ENCODE data around the gene NUP93.
"Not testable (repeated sequence)": the region's sequence is repeated elsewhere in the genome, so short reads cannot be mapped to it uniquely, and the experiment has no call there.

NUP93 gene

GRCh38 chr16:56710181-56710737, 19.7 kb upstream of the NUP93 start:
- H3K4me1 ChIP-seq (ENCODE audit: control insufficient read depth, insufficient read depth, low read length, unreplicated experiment), result no peaks in the 10 kb centered on the region
- no peaks in the 10 kb centered on the region for H3K36me3 ChIP-seq (ENCODE audit: insufficient read depth, low read length)
- H3K4me3 ChIP-seq (ENCODE audit: low read depth, low read length), result no peak overlapping the region
- no peaks in the 10 kb centered on the region for H3K79me2 ChIP-seq (ENCODE audit: control insufficient read depth, insufficient read depth, low read length, unreplicated experiment)
- no peak overlapping the region for H2AFZ ChIP-seq (ENCODE audit: low read length, unreplicated experiment)
- no peaks in the 10 kb centered on the region for H3K27me3 ChIP-seq (ENCODE audit: insufficient read depth, low read length)
- H3K27ac ChIP-seq (ENCODE audit: low read depth, low read length), result no peak overlapping the region

GRCh38 chr16:56711862-56712261, 18.1 kb upstream of the NUP93 start:
- H3K27me3 ChIP-seq (ENCODE audit: insufficient read depth, low read length), result no peaks in the 10 kb centered on the region
- H3K79me2 ChIP-seq (ENCODE audit: control insufficient read depth, insufficient read depth, low read length, unreplicated experiment), result no peaks in the 10 kb centered on the region

GRCh38 chr16:56713794-56714193, 16.1 kb upstream of the NUP93 start:
- Histone ChIP-seq H3K4me3 (ENCODE audit: low read depth, low read length) (no peak overlapping the region), H3K36me3 (ENCODE audit: insufficient read depth, low read length) (no peaks in the 10 kb centered on the region), H2AFZ (ENCODE audit: low read length, unreplicated experiment) (no peak overlapping the region), H3K27ac (ENCODE audit: low read depth, low read length) (no peak overlapping the region), H3K4me1 (ENCODE audit: control insufficient read depth, insufficient read depth, low read length, unreplicated experiment) (no peaks in the 10 kb centered on the region), H3K79me2 (ENCODE audit: control insufficient read depth, insufficient read depth, low read length, unreplicated experiment) (no peaks in the 10 kb centered on the region), H3K27me3 (ENCODE audit: insufficient read depth, low read length) (no peaks in the 10 kb centered on the region)

More at GRCh38 chr16:56711862-56712261, 18.1 kb upstream of the NUP93 start:
- Histone ChIP-seq H3K36me3 (ENCODE audit: insufficient read depth, low read length) (no peaks in the 10 kb centered on the region), H3K4me3 (ENCODE audit: low read depth, low read length) (no peak overlapping the region), H2AFZ (ENCODE audit: low read length, unreplicated experiment) (no peak overlapping the region), H3K27ac (ENCODE audit: low read depth, low read length) (no peak overlapping the region), H3K4me1 (ENCODE audit: control insufficient read depth, insufficient read depth, low read length, unreplicated experiment) (no peaks in the 10 kb centered on the region)

GRCh38 chr16:56715126-56715525, 14.8 kb upstream of the NUP93 start:
- Histone ChIP-seq H3K4me3 (ENCODE audit: low read depth, low read length) (no peak overlapping the region), H3K4me1 (ENCODE audit: control insufficient read depth, insufficient read depth, low read length, unreplicated experiment) (no peaks in the 10 kb centered on the region), H3K27me3 (ENCODE audit: insufficient read depth, low read length) (no peaks in the 10 kb centered on the region), H3K27ac (ENCODE audit: low read depth, low read length) (no peak overlapping the region), H3K79me2 (ENCODE audit: control insufficient read depth, insufficient read depth, low read length, unreplicated experiment) (no peaks in the 10 kb centered on the region), H2AFZ (ENCODE audit: low read length, unreplicated experiment) (no peak overlapping the region), H3K36me3 (ENCODE audit: insufficient read depth, low read length) (no peaks in the 10 kb centered on the region)

GRCh38 chr16:56716761-56717160, 13.2 kb upstream of the NUP93 start:
- H3K36me3 ChIP-seq (ENCODE audit: insufficient read depth, low read length), result no peaks in the 10 kb centered on the region
- H2AFZ ChIP-seq (ENCODE audit: low read length, unreplicated experiment), result no peak overlapping the region
- no peak overlapping the region for H3K4me3 ChIP-seq (ENCODE audit: low read depth, low read length)
- H3K27me3 ChIP-seq (ENCODE audit: insufficient read depth, low read length), result no peaks in the 10 kb centered on the region
- no peaks in the 10 kb centered on the region for H3K4me1 ChIP-seq (ENCODE audit: control insufficient read depth, insufficient read depth, low read length, unreplicated experiment)
- no peak overlapping the region for H3K27ac ChIP-seq (ENCODE audit: low read depth, low read length)
- H3K79me2 ChIP-seq (ENCODE audit: control insufficient read depth, insufficient read depth, low read length, unreplicated experiment), result no peaks in the 10 kb centered on the region

GRCh38 chr16:56717532-56717931, 12.4 kb upstream of the NUP93 start:
- H3K79me2 ChIP-seq (ENCODE audit: control insufficient read depth, insufficient read depth, low read length, unreplicated experiment); H3K27me3 ChIP-seq (ENCODE audit: insufficient read depth, low read length); H3K36me3 ChIP-seq (ENCODE audit: insufficient read depth, low read length); H3K4me3 ChIP-seq (ENCODE audit: low read depth, low read length); H3K4me1 ChIP-seq (ENCODE audit: control insufficient read depth, insufficient read depth, low read length, unreplicated experiment); H2AFZ ChIP-seq (ENCODE audit: low read length, unreplicated experiment); H3K27ac ChIP-seq (ENCODE audit: low read depth, low read length): not testable (repeated sequence)

- Histone ChIP-seq H3K27ac (ENCODE audit: low read depth, low read length) (no peak overlapping the region), H3K79me2 (ENCODE audit: control insufficient read depth, insufficient read depth, low read length, unreplicated experiment) (peaks cover 6% of the 10 kb centered on the region)
Observed at GRCh38 chr16:56722200-56722842, 7.6 kb upstream of the NUP93 start.

GRCh38 chr16:56724191-56724590, 5.7 kb upstream of the NUP93 start:
- H3K4me3 ChIP-seq (ENCODE audit: low read depth, low read length), result no peak overlapping the region
- H3K36me3 ChIP-seq (ENCODE audit: insufficient read depth, low read length), result no peaks in the 10 kb centered on the region
- no peak overlapping the region for H3K27ac ChIP-seq (ENCODE audit: low read depth, low read length)
- H3K4me1 ChIP-seq (ENCODE audit: control insufficient read depth, insufficient read depth, low read length, unreplicated experiment), result peaks cover 4% of the 10 kb centered on the region
- H3K27me3 ChIP-seq (ENCODE audit: insufficient read depth, low read length), result no peaks in the 10 kb centered on the region
- H2AFZ ChIP-seq (ENCODE audit: low read length, unreplicated experiment), result no peak overlapping the region
- H3K79me2 ChIP-seq (ENCODE audit: control insufficient read depth, insufficient read depth, low read length, unreplicated experiment), result peaks cover 10% of the 10 kb centered on the region

More at GRCh38 chr16:56722200-56722842, 7.6 kb upstream of the NUP93 start:
- H2AFZ ChIP-seq (ENCODE audit: low read length, unreplicated experiment), result no peak overlapping the region
- H3K4me3 ChIP-seq (ENCODE audit: low read depth, low read length), result no peak overlapping the region
- no peaks in the 10 kb centered on the region for H3K36me3 ChIP-seq (ENCODE audit: insufficient read depth, low read length)
- no peaks in the 10 kb centered on the region for H3K4me1 ChIP-seq (ENCODE audit: control insufficient read depth, insufficient read depth, low read length, unreplicated experiment)
- H3K27me3 ChIP-seq (ENCODE audit: insufficient read depth, low read length), result no peaks in the 10 kb centered on the region

- Histone ChIP-seq H3K27ac (ENCODE audit: low read depth, low read length) (no peak overlapping the region), H3K36me3 (ENCODE audit: insufficient read depth, low read length) (no peaks in the 10 kb centered on the region), H3K79me2 (ENCODE audit: control insufficient read depth, insufficient read depth, low read length, unreplicated experiment) (peaks cover 23% of the 10 kb centered on the region), H3K27me3 (ENCODE audit: insufficient read depth, low read length) (no peaks in the 10 kb centered on the region), H3K4me3 (ENCODE audit: low read depth, low read length) (no peak overlapping the region), H2AFZ (ENCODE audit: low read length, unreplicated experiment) (no peak overlapping the region), H3K4me1 (ENCODE audit: control insufficient read depth, insufficient read depth, low read length, unreplicated experiment) (peaks cover 4% of the 10 kb centered on the region)
Observed at GRCh38 chr16:56726283-56726682, 3.6 kb upstream of the NUP93 start.

- H2AFZ ChIP-seq (ENCODE audit: low read length, unreplicated experiment), result no peak overlapping the region
- no peaks in the 10 kb centered on the region for H3K27me3 ChIP-seq (ENCODE audit: insufficient read depth, low read length)
- no peak overlapping the region for H3K27ac ChIP-seq (ENCODE audit: low read depth, low read length)
- H3K4me3 ChIP-seq (ENCODE audit: low read depth, low read length), result no peak overlapping the region
- H3K79me2 ChIP-seq (ENCODE audit: control insufficient read depth, insufficient read depth, low read length, unreplicated experiment), result peaks cover 30% of the 10 kb centered on the region
- peaks cover 5% of the 10 kb centered on the region for H3K4me1 ChIP-seq (ENCODE audit: control insufficient read depth, insufficient read depth, low read length, unreplicated experiment)
- H3K36me3 ChIP-seq (ENCODE audit: insufficient read depth, low read length), result no peaks in the 10 kb centered on the region
Observed at GRCh38 chr16:56726926-56727325, 3.0 kb upstream of the NUP93 start.

GRCh38 chr16:56728027-56728426, 1.9 kb upstream of the NUP93 start:
- Histone ChIP-seq H3K36me3 (ENCODE audit: insufficient read depth, low read length) (no peaks in the 10 kb centered on the region), H3K4me3 (ENCODE audit: low read depth, low read length) (no peak overlapping the region)

More at GRCh38 chr16:56728027-56728426, 1.9 kb upstream of the NUP93 start:
- peaks cover 12% of the 10 kb centered on the region for H3K4me1 ChIP-seq (ENCODE audit: control insufficient read depth, insufficient read depth, low read length, unreplicated experiment)
- peaks cover 41% of the 10 kb centered on the region for H3K79me2 ChIP-seq (ENCODE audit: control insufficient read depth, insufficient read depth, low read length, unreplicated experiment)
- H3K27ac ChIP-seq (ENCODE audit: low read depth, low read length), result no peak overlapping the region
- H3K27me3 ChIP-seq (ENCODE audit: insufficient read depth, low read length), result no peaks in the 10 kb centered on the region
- H2AFZ ChIP-seq (ENCODE audit: low read length, unreplicated experiment), result no peak overlapping the region

All from ACC112 (cell line).